Kidney epithelial cell (primary cell): ENCODE data around the gene KRTAP10-5. TPM values are rescaled to one million over a fixed set of nuclear protein-coding genes. Genes with fewer than 3 reads are reported as not detected.
"Not testable (repeated sequence)": the region's sequence is repeated elsewhere in the genome, so short reads cannot be mapped to it uniquely, and the experiment has no call there.

Experiments
- DNase-seq: peaks from one replicate; pipeline ENCODE4 v3.0.0-alpha.2; 2010; ENCODE audit warnings: low read depth
- H3K27me3 ChIP-seq: 2 replicates; pipeline ENCODE4 v1.6.0; 2011; ENCODE audit warnings: low read length; ENCODE audit not compliant: control insufficient read depth, insufficient read depth
- H3K36me3 ChIP-seq: 2 replicates; pipeline ENCODE4 v1.5.1; 2011; ENCODE audit warnings: low read length; ENCODE audit not compliant: control insufficient read depth, insufficient read depth
- H3K4me3 ChIP-seq: 2 replicates; pipeline ENCODE4 v1.5.1; 2011; ENCODE audit warnings: low read depth, mild to moderate bottlenecking, control low read depth, low read length
- CTCF ChIP-seq: IDR thresholded peaks from 2 replicates; pipeline ENCODE4 v1.5.1; 2011; ENCODE audit warnings: mild to moderate bottlenecking, moderate library complexity, low read length, control low read depth, inconsistent platforms; ENCODE audit not compliant: insufficient read depth, poor library complexity, severe bottlenecking
- total RNA-seq: library from RNA; depleted of rRNA; stranded (reverse); fragments of >200 nt; gene quantifications from 2 replicates; pipeline ENCODE4 v1.2.3, GENCODE V29; 2015

The KRTAP10-5 gene
- total RNA-seq, 1 donor from 2014 or later = not detected

GRCh38 chr21:44593598-44594405 is 13.4 kb upstream of the KRTAP10-5 start:
- DNase-seq = no peak
- TF ChIP-seq CTCF = no peak
- H3K36me3 ChIP-seq = no peaks in the 10 kb centered on the region

GRCh38 chr21:44592446-44593311 is 12.3 kb upstream of the KRTAP10-5 start, which contains the start of gene KRTAP10-6:
Gene KRTAP10-6 (minus strand): TSS chr21:44592505. CDS start chr21:44592484, 21 bp downstream.
- H3K27me3 ChIP-seq = peaks cover 14% of the 10 kb centered on the region
- H3K4me3 ChIP-seq = no peak within 1 kb of the TSS
- H3K36me3 ChIP-seq = no peaks in the 10 kb centered on the region
- no peak for DNase-seq
- no peak for TF ChIP-seq CTCF

More at GRCh38 chr21:44593598-44594405, 13.4 kb upstream of the KRTAP10-5 start:
- Histone ChIP-seq H3K4me3 (no peak overlapping the region), H3K27me3 (peaks cover 14% of the 10 kb centered on the region)

GRCh38 chr21:44591801-44592130 is 11.4 kb upstream of the KRTAP10-5 start:
- peaks cover 14% of the 10 kb centered on the region for H3K27me3 ChIP-seq
- DNase-seq, H3K36me3 ChIP-seq, H3K4me3 ChIP-seq: not testable (repeated sequence)

- DNase-seq, H3K4me3 ChIP-seq, H3K36me3 ChIP-seq: not testable (repeated sequence)
- peaks cover 14% of the 10 kb centered on the region for H3K27me3 ChIP-seq
Observed at GRCh38 chr21:44590897-44591800, 10.7 kb upstream of the KRTAP10-5 start.

- Histone ChIP-seq H3K36me3 (no peaks in the 10 kb centered on the region), H3K27me3 (peaks cover 14% of the 10 kb centered on the region), H3K4me3 (no peak overlapping the region)
- DNase-seq = no peak
- no peak for TF ChIP-seq CTCF
Observed at GRCh38 chr21:44590311-44590721, 9.9 kb upstream of the KRTAP10-5 start.

- no peak for DNase-seq
- no peaks in the 10 kb centered on the region for H3K36me3 ChIP-seq
- no peak for TF ChIP-seq CTCF
Observed at GRCh38 chr21:44589586-44590305, 9.3 kb upstream of the KRTAP10-5 start.

More at GRCh38 chr21:44589586-44590305, 9.3 kb upstream of the KRTAP10-5 start:
- H3K4me3 ChIP-seq = no peak overlapping the region
- H3K27me3 ChIP-seq = peaks cover 14% of the 10 kb centered on the region
